Osteoblast (primary cell): ENCODE data around the gene SHLD1. TPM values are rescaled to one million over a fixed set of nuclear protein-coding genes. Genes with fewer than 3 reads are reported as not detected.
"Not testable (repeated sequence)": the region's sequence is repeated elsewhere in the genome, so short reads cannot be mapped to it uniquely, and the experiment has no call there.

Experiments
- DNase-seq: peaks from one replicate; pipeline ENCODE4 v3.0.0; 2011; ENCODE audit warnings: low spot score, mixed read lengths; ENCODE audit not compliant: insufficient read length; ENCODE audit errors: missing footprints
- H2AFZ ChIP-seq: 2 replicates; pipeline ENCODE4 v1.6.0; 2011; ENCODE audit warnings: mild to moderate bottlenecking, low read length
- H3K27ac ChIP-seq: 2 replicates; pipeline ENCODE4 v1.5.1; 2011; ENCODE audit warnings: mild to moderate bottlenecking, low read depth, low read length, moderate library complexity
- H3K27me3 ChIP-seq: 2 replicates; pipeline ENCODE4 v1.6.0; 2012; ENCODE audit warnings: mild to moderate bottlenecking, control low read depth, inconsistent platforms, low read length, moderate library complexity; ENCODE audit not compliant: insufficient read depth
- H3K36me3 ChIP-seq: 2 replicates; pipeline ENCODE4 v1.5.1; 2011; ENCODE audit warnings: mild to moderate bottlenecking, low read length, control low read depth, moderate library complexity; ENCODE audit not compliant: insufficient read depth
- H3K4me1 ChIP-seq: 2 replicates; pipeline ENCODE4 v1.5.1; 2011; ENCODE audit warnings: mild to moderate bottlenecking, low read length, control low read depth, moderate library complexity; ENCODE audit not compliant: insufficient read depth
- H3K4me2 ChIP-seq: 2 replicates; pipeline ENCODE4 v1.6.0; 2011; ENCODE audit warnings: mild to moderate bottlenecking, low read length; ENCODE audit not compliant: insufficient read depth
- H3K4me3 ChIP-seq: fragments of 200-600 bp; sonication (generic); 3 replicates; pipeline ENCODE4 v1.5.1; 2012; ENCODE audit warnings: mild to moderate bottlenecking, low read length, inconsistent platforms; ENCODE audit not compliant: insufficient read depth
- H3K79me2 ChIP-seq: 2 replicates; pipeline ENCODE4 v1.6.0; 2012; ENCODE audit warnings: mild to moderate bottlenecking, low read length, control low read depth, inconsistent platforms; ENCODE audit not compliant: insufficient read depth
- H3K9me3 ChIP-seq: 2 replicates; pipeline ENCODE4 v1.5.1; 2011; ENCODE audit warnings: low read depth, low read length, control low read depth
- H4K20me1 ChIP-seq: 2 replicates; pipeline ENCODE4 v1.6.0; 2012; ENCODE audit warnings: mild to moderate bottlenecking, low read length, control low read depth; ENCODE audit not compliant: insufficient read depth
- CTCF ChIP-seq: IDR thresholded peaks from 2 replicates; pipeline ENCODE4 v1.5.1; 2011; ENCODE audit warnings: mild to moderate bottlenecking, low read depth, low read length, moderate library complexity; ENCODE audit errors: extremely low read depth
- total RNA-seq: library from RNA; depleted of rRNA; stranded (reverse); fragments of >200 nt; gene quantifications from 2 replicates; pipeline ENCODE4 v1.2.3, GENCODE V29; 2012

Gene SHLD1
- total RNA-seq, 1 donor: 1.4 TPM

- H3K36me3 ChIP-seq: no peaks in the 10 kb centered on the region
- no peak overlapping the region for H3K4me2 ChIP-seq
- no peak overlapping the region for H3K27ac ChIP-seq
- peaks cover 3% of the 10 kb centered on the region for H3K27me3 ChIP-seq
- H3K4me1 ChIP-seq: no peaks in the 10 kb centered on the region
- H2AFZ ChIP-seq: no peak overlapping the region
- DNase-seq: no peak
- no peak for TF ChIP-seq CTCF
- no peaks in the 10 kb centered on the region for H4K20me1 ChIP-seq
- H3K9me3 ChIP-seq: no peaks in the 10 kb centered on the region
- no peak overlapping the region for H3K4me3 ChIP-seq
- no peaks in the 10 kb centered on the region for H3K79me2 ChIP-seq
Measured at GRCh38 chr20:5745416-5746030, 4.7 kb upstream of the SHLD1 start.

DNA sequence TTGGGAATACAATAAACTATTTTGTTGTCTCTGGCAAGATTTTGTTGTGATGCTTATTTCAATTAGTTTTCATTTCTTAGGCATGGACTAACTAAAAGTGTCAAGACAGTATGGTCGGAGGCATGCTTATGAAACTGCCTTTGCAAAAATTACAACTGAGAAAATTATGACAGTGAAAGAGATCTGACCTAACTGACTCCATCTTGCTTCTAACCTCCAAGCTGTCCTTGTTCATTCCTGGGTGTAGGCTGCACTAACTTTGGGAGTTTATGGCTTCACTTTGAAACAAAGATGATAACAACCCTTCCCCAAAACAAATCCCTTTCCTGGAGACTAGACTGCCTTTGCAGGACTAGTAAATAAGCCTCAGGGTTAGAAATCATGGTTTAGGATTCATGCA, 4.1 kb upstream of the SHLD1 start:
- no peak for DNase-seq
- H3K4me3 ChIP-seq: no peak overlapping the region
- H3K36me3 ChIP-seq: no peaks in the 10 kb centered on the region
- no peak overlapping the region for H2AFZ ChIP-seq
- no peaks in the 10 kb centered on the region for H3K4me1 ChIP-seq
- H3K4me2 ChIP-seq: no peak overlapping the region
- H3K27me3 ChIP-seq: peaks cover 3% of the 10 kb centered on the region
- H3K79me2 ChIP-seq: no peaks in the 10 kb centered on the region
- no peaks in the 10 kb centered on the region for H3K9me3 ChIP-seq
- no peak for TF ChIP-seq CTCF
- H3K27ac ChIP-seq: no peak overlapping the region
- no peaks in the 10 kb centered on the region for H4K20me1 ChIP-seq

DNA sequence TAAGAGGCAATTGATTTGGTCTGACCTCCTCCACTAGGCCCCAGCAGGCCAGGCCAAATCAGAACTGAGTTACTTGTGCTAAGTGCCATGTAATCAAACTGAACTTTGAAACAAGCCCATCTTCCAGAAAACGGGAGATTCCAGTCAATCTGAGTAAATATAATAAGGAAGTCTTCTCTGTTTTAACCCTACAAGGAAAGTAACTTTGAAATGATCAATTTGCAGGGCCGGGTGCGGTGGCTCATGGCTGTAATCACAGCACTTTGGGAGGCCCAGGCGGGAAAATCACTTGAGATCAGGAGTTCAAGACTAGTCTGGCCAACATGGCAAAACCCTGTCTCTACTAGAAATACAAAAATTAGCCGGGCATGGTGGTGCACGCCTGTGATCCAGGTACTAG, 2.0 kb upstream of the SHLD1 start:
- Histone ChIP-seq H3K27ac (no peak overlapping the region), H4K20me1 (no peaks in the 10 kb centered on the region), H3K9me3 (no peaks in the 10 kb centered on the region), H3K4me1 (no peaks in the 10 kb centered on the region), H3K4me2 (no peak overlapping the region), H3K27me3 (peaks cover 3% of the 10 kb centered on the region), H3K79me2 (no peaks in the 10 kb centered on the region), H2AFZ (no peak overlapping the region), H3K4me3 (no peak overlapping the region), H3K36me3 (no peaks in the 10 kb centered on the region)
- no peak for DNase-seq
- no peak for TF ChIP-seq CTCF

DNA sequence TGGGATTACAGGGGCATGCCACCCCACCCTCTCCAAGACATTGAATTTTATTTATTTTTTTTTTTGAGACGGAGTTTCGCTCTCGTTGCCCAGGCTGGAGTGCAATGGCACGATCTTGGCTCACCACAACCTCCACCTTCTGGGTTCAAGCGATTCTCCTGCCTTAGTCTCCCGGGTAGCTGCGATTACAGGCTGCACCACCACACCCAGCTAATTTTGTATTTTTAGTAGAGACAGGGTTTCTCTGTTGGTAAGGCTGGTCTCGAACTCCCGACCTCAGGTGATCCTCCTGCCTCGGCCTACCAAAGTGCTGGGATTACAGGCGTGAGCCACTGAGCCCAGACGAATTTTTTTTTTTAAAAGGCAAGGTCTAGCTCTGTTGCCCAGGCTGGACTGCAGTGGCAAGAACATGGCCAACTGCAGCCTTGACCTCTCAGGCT, 669 bp upstream of the SHLD1 start:
- not testable (repeated sequence) for H3K27ac ChIP-seq, H3K4me3 ChIP-seq

More for the DNA sequence above, 669 bp upstream of the SHLD1 start:
- H4K20me1 ChIP-seq, H3K79me2 ChIP-seq, H3K4me1 ChIP-seq, H3K9me3 ChIP-seq, H3K4me2 ChIP-seq, H3K27me3 ChIP-seq, DNase-seq, H3K36me3 ChIP-seq: not testable (repeated sequence)
- H2AFZ ChIP-seq: peak overlapping the region; percentile 96
